GM18517 (cell line): ENCODE results near the gene CLCA1.

Experiments
- ATAC-seq: cut with Tn5 transposase; IDR thresholded peaks from one replicate; pipeline ENCODE4 v1.9.1; 2021; ENCODE audit warnings: mild to moderate bottlenecking, moderate library complexity; ENCODE audit not compliant: unreplicated experiment

Gene CLCA1

DNA sequence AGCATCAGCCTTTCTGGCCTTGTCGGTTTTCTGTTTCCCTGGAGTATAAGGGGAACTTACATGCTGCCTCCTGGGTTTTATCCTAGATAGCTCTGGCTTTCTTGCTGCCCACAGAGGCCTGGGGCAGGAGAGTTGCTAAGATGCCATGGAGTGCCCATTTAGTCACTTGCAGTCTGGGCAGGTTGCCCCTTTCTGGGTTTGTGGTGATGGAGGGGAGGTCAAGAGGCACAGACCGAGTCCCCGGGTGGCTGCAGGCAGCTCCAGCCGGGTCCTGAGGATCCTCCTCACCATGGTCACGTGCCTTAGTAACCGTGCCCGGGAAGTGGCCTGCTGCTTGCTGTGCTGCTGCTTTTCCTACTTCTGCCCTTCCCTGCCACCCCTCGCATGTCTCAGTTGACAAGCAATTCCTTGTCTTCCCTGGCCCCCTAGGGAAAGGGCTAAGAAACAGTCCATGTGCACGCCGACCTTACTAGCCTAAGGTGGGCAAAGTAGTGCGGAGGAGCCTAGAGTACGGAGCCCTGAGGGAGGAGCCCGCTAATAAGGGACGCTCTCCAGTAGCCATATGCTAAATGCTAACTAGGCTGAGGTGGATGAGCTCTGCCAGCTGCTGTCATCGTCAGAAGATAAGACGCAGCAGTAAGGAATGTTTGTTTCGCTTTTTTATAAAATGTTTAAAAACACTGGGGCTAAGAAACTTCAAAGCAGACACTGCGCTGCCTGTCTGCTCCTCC lies 34.8 kb downstream of the CLCA1 start:
- ATAC-seq, result no peak

DNA sequence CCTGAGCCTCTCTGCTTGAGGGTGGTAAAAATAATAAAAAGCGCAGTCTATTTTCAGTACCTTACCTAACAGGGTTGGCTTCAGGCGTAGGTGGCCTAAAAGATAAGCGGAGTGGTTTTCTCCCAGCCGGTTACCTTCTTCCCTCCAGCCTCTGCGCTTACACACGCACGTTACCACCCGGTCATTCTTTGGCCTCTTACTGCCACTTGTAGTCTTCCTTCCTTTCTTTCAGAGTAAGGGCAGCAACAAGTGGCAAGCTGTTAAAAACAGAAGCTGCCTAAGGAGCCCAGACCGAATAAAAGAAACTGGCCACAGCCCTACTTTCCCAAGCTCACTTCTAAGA lies 35.4 kb downstream of the CLCA1 start:
- no peak for ATAC-seq

- ATAC-seq, result no peak
These were observed 36.3 kb downstream of the CLCA1 start for GRCh38 chr1:86504895-86505563.

DNA sequence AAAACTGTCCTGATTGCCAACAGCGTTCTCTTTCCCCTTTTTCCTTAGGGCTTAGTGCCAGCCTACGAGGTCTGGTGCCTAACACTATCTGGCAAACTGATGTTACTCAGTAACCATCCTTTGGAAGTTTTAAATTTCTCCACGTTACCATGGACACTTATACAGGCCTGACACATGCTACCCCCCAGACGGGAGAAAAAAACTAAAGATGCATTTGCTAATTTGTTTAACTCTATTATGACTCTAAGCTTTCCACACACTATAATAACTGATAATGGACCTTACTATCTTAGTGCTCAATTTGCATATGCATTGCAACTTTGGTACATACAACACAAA lies 36.8 kb downstream of the CLCA1 start:
- ATAC-seq, result no peak

GRCh38 chr1:86507935-86508582 lies 39.3 kb downstream of the CLCA1 start:
- no peak for ATAC-seq

DNA sequence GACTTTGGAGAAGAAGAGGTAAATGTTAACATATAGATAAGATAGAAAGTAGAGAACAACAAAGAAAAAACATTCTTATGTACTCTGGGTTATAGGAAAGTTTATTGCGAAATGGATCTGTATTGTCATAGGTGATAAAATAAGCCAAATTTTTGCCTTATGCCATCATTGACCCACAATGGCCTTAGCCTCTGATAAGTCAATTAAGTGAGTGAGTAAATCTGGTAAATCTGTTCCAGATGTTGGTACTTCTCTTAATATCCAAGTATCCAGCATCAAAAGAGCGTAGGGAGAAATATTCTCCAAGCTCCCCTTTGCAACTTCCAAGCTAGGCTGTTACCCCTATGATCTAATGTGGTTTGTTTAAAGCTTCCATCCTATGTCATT lies 39.8 kb downstream of the CLCA1 start:
- no peak for ATAC-seq

DNA sequence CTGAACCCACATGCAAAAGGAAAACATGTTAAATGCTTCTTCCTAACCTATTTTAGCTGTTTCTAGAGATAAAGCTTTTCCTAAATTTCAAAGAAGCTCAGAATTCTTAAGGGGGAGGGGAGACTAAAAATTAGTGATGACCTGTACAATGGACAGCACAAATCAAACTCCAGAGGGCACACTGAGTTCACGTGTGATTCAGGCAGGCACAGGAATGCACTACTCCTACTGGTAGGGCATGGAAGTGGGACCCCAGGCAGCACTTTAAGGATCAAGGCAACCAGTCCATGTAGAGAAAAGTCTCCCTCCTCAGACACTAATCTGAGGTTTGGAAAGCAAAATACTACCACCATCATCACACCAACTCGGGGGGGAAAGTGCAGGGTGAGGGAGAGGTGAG lies 46.9 kb downstream of the CLCA1 start:
- ATAC-seq, result no peak

DNA sequence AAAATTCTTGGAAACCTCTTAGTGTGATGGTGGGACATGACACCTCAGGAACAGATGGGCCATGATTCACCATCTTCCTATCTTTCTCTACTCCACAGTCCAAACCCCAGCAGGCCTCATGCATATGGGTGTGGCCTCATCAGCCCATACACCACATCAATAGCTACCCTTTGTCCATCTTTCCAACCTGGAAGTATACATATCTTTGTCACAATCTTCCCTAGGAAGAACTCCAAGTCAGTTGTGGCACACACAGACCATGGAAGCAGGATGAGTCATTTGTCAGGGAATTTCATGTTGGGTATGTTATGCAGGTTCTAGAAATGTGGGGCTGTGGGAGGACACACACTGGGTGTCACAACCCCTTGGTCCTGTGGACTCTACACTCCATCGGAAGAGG lies 47.6 kb downstream of the CLCA1 start:
- no peak for ATAC-seq

GRCh38 chr1:86517336-86517735 lies 48.6 kb downstream of the CLCA1 start:
- ATAC-seq, result no peak

DNA sequence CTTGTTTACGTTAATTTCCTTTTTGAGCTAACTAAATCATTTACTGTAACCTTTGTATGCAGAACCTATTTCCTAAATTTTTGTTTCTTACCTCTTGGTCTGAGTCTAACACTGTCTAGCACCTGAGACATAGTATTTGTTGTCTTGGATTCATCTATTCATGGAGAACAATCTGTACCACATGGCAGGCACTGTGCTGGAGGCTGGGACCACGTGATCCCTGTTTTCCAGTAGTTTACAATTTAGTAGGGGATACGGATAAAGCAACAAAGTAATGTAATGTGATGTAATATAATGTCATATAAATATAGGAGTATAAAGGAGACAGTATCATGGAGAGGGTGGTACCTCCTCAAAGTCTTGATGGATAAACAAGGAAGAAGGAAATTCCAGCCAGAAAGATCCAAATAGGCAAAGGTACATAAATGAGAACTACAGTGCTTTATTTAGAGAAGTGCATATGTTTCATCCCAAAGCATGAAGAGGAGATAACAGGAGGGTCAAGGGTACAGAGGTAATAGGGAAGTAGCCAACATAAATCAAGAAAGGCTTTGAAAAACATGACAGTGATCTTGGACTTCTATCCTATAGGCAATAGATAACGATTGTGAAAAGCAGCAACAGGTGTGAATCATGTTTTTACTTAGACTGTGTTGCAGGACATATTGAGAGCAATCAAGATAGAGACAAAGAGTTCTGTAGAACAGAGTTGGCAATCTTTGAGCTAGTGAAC lies 52.2 kb downstream of the CLCA1 start:
- no peak for ATAC-seq

DNA sequence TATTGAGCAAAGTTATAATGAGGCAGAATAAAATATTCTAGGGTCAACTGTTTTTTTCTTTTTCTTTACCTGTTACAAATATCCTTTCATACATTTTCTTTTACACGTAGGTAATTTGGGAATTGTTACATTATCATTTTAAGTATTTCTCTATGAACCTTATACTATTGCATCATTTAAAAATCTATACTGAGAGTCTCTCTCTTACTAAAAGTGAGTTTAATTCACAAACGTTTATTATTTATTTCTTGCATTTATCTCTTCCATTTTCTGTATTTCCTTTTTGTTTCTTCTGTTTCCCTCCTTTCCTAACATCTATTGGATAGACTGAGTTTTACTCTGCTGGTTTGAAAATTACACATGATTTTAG lies 52.8 kb downstream of the CLCA1 start:
- ATAC-seq, result no peak

GRCh38 chr1:86522240-86522639 lies 53.5 kb downstream of the CLCA1 start:
- no peak for ATAC-seq

GRCh38 chr1:86523670-86524354 lies 55.1 kb downstream of the CLCA1 start:
- ATAC-seq, result no peak

DNA sequence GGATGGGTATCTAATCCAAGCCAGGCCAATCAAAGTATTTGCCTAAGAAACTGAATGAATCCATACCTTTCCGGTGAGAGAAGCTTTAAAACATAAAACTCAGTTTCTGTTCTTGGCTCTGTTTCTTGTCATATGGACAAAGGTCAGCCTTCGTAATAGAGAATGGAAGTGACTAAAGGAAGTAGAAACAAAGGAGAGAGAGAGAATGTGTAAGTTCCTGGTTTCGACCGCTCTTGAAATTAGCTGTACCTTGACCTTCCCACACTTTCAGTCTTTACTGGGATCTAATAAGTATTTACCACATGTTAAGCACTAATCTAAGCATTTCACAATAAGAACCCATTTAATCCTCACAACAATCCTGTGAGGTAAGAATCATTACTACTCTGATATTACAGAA lies 58.6 kb downstream of the CLCA1 start:
- ATAC-seq, result no peak

DNA sequence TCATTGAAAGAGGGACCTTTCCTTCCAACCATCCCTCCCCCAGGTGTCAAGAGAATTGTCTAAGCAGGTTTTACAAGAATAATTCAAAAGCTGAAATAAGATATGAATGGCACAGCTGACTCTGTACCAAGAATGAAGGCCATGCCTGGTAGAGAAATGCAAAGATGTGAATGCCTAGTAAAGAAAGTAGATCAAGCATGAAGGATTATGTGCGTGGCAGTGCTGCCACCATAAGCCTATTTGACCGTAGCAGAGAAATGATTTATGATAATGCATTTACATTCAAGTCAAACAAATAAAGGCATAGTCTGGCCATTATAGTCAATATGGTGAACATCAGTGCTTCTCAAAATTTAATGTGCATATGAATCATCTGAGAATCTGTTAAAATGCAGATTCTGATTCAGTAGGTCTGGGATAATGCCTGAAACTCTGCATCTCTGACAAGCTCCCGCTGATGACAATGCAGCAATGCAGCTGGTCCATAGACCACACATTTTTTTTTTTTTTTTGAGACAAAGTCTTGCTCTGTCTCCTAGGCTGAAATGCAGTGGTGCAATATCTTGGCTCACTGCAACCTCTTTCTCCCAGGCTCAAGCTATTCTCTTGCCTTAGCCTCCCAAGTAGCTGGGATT lies 61.6 kb downstream of the CLCA1 start:
- no peak for ATAC-seq

DNA sequence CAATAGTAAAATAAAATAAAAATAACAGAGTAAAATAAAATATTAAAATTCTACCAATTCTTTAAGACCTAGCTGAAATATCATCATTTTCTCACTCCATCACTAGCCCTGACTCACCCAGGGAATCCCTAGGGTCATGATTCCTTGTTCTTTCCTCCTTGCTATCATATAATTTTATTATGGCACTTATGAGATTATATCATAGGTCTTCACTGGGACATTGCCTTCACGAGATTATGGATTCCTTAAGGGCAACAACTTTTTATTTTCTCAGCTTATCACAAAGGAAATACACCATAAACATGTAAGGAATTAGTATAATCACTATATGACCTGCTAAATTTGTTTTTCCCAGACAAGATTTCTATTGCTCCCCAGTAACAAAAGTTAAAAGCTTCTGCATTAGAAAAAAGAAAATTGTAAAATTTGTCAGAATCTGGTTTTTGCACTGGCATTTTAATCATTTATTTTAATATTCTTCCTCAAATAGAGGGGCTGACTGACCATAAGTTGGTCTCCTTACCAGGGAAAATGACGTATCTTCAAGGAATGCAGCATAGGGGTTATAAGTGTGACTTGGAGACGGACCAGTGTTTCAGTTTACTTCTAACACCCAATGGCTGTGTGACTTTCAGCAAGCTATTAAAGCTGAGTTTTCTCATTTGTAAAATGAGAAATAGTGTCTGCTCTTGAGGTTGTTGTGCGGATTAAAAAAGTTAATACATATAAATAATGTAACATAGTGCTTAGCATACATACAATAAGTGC lies 69.4 kb downstream of the CLCA1 start:
- ATAC-seq, result no peak

DNA sequence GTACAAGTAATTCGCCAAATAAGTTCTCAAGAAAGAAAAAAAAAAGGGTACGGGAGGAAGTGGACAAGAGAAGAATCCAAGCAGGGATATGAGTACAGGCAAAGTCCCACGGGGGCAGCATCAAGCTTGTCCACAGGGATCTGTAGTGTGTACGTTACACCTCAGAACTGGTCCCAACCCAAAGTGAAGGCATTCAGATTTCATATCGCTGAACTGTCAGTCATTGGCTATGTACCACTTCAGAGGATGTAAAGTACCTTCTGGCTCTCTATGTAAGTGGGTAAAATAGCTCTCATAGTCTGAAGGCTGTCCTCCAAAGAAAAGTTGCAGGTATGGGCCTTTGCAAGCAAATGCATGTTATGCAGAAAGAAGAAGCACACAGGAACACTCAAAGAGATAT lies 70.0 kb downstream of the CLCA1 start:
- no peak for ATAC-seq

DNA sequence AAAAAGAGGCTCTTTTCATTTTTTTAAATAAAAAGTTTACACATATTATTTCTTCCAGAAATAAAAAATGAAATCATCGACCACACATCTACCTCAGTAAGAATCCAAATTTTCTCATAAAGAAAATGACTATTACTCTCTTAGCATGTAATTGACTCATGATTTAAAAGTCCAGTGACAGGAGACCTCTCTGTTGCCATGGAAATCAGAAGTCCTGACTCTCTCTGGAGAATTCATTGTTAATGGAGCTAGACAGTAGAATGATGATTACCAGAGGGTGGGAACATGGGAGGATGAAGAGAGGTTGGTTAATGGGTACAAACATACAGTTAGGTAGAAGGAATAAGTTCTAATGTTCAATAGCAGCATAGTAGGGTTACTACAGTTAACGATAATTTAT lies 73.1 kb downstream of the CLCA1 start:
- ATAC-seq, result no peak

- ATAC-seq, result no peak
These were observed 73.9 kb downstream of the CLCA1 start for GRCh38 chr1:86542631-86543030.

DNA sequence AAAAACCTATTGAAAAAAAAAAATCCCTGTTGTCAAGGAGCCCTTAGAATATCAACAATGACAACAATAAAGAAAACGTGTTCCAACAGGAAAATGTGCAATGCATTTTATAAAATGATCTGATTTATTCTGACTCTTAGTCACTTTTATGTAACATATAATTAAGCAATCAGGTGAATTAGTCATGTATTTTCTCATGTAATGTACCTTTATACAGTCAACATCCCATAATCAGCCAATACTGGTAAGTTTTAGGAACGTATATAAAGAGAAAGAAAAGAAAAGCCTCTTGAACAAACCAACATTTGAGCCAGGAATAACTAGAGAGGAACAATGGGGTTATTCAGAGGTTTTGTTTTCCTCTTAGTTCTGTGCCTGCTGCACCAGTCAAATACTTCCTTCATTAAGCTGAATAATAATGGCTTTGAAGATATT lies 78.1 kb downstream of the CLCA1 start, which contains the start of gene CLCA4:
TSS of gene CLCA4 (plus strand) at position 292 of the 435 bp plus-strand sequence. CDS start at position 334, 42 bp downstream.
- no peak for ATAC-seq
